Body of pancreas (tissue), 4 donors: ENCODE measurements around the gene GARS1. TPM values are rescaled to one million over a fixed set of nuclear protein-coding genes. Genes with fewer than 3 reads are reported as not detected.

Source experiments
- ATAC-seq: fragments of 150-250 bp; one replicate; pipeline ENCODE4 v1.9.1; 2016
- DNase-seq, 4 donors: peaks; one replicate each; pipeline ENCODE4 v3.0.0-alpha.2; 2019
- H3K27ac ChIP-seq, 4 donors: fragments of 200-600 bp; sonication (generic); 1 replicate in 3 of 4; 2 replicates in 1 of 4; pipeline versions ENCODE4 v1.5.1 to v1.6.1; 2016 to 2019; ENCODE audit warnings: mild to moderate bottlenecking in 1 of 4, mixed read lengths in 1 of 4, moderate library complexity in 1 of 4
- H3K27me3 ChIP-seq, 2 donors: fragments of 200-600 bp; sonication (generic); one replicate each; pipeline ENCODE4 v1.6.0; 2016; ENCODE audit warnings: mild to moderate bottlenecking in 1 of 2
- H3K36me3 ChIP-seq, 2 donors: fragments of 200-600 bp; sonication (generic); replicated peaks in 1 of 2; 2 replicates each; pipeline ENCODE4 v1.5.1; 2016; ENCODE audit warnings: low read depth in 2 of 2; ENCODE audit not compliant: insufficient read depth in 1 of 2
- H3K4me1 ChIP-seq: fragments of 200-600 bp; sonication (generic); one replicate; pipeline ENCODE4 v1.6.0; 2016
- H3K4me3 ChIP-seq, 2 donors: fragments of 200-600 bp; sonication (generic); 1 replicate in 1 of 2; 2 replicates in 1 of 2; pipeline ENCODE4 v1.5.1; 2016 to 2019
- H3K9me3 ChIP-seq, 3 donors: fragments of 200-600 bp; sonication (generic); 1 replicate in 2 of 3; 2 replicates in 1 of 3; pipeline ENCODE4 v1.5.1; 2016
- POLR2A ChIP-seq, 3 donors: fragments of 450-650 bp; IDR thresholded peaks; one replicate each; pipeline ENCODE4 v1.6.1; 2016; ENCODE audit warnings: antibody characterized with exemption in 3 of 3, mild to moderate bottlenecking in 2 of 3
- WGBS, 2 donors: methylation state at CpG; one replicate each; pipeline ENCODE4 v1.1.5; 2017; 5-methylcytosine and 5-hydroxymethylcytosine counted together
- intact Hi-C: fragments of 100-400 bp; cut with DNase I; formaldehyde crosslinking; loops from one replicate; pipeline ENCODE4 v1.15.1; 2023
- total RNA-seq, 2 donors: library from RNA; depleted of rRNA; stranded (reverse); fragments of >200 nt; gene quantifications; one replicate each; pipeline ENCODE4 v1.1.0, GENCODE V29; 2016
- TF ChIP-seq, protein P1 (sequence below), 7 experiments: fragments of 450-650 bp in 4 of 7; fragments of 200-600 bp in 3 of 7; sonication (generic) in 3 of 7; IDR thresholded peaks; one replicate each; pipeline ENCODE4 v1.5.1; 2016 to 2019; ENCODE audit warnings: antibody characterized with exemption in 7 of 7

Gene GARS1
- total RNA-seq, 2 donors from 2014 or later = 43.1 to 70.9 TPM

DNA sequence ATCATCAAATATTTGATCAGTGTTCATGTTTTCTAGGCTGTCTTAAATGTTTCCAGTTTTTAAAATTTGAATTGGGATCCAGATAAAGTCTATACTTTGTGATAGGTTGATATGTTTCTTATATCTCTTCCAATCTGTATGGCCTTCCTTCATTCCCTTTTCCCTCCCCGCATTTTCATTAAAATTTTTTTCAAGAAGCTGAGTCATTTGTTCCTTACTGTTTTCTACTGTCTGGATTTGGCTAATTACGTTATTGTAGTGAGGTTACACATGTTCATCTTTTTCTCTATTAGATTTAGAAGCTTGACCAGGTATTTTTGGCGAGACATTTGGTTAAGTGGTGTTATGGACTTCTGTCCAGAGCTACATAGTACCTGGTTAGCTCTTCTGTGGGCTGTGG lies 11.2 kb downstream of the GARS1 start:
- Histone ChIP-seq H3K4me3 (no peak overlapping the region), H3K9me3 (no peaks in the 10 kb centered on the region), H3K27me3 (no peaks in the 10 kb centered on the region), H3K27ac (no peak overlapping the region), H3K4me1 (no peaks in the 10 kb centered on the region), H3K36me3 (peaks cover 0 to 15% of the 10 kb centered on the region in 2 donors)
- 91 to 94% methylated on average over 3 of the region's 3 CpGs for WGBS, 2 donors
- TF ChIP-seq POLR2A (IDR thresholded peaks at IDR 0.05) = no peak
- TF ChIP-seq, protein P1, sequence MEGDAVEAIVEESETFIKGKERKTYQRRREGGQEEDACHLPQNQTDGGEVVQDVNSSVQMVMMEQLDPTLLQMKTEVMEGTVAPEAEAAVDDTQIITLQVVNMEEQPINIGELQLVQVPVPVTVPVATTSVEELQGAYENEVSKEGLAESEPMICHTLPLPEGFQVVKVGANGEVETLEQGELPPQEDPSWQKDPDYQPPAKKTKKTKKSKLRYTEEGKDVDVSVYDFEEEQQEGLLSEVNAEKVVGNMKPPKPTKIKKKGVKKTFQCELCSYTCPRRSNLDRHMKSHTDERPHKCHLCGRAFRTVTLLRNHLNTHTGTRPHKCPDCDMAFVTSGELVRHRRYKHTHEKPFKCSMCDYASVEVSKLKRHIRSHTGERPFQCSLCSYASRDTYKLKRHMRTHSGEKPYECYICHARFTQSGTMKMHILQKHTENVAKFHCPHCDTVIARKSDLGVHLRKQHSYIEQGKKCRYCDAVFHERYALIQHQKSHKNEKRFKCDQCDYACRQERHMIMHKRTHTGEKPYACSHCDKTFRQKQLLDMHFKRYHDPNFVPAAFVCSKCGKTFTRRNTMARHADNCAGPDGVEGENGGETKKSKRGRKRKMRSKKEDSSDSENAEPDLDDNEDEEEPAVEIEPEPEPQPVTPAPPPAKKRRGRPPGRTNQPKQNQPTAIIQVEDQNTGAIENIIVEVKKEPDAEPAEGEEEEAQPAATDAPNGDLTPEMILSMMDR (IDR thresholded peaks at IDR 0.05) = no peak
- intact Hi-C loops = no loop called here
- no peak for ATAC-seq
- DNase-seq = no peak

DNA sequence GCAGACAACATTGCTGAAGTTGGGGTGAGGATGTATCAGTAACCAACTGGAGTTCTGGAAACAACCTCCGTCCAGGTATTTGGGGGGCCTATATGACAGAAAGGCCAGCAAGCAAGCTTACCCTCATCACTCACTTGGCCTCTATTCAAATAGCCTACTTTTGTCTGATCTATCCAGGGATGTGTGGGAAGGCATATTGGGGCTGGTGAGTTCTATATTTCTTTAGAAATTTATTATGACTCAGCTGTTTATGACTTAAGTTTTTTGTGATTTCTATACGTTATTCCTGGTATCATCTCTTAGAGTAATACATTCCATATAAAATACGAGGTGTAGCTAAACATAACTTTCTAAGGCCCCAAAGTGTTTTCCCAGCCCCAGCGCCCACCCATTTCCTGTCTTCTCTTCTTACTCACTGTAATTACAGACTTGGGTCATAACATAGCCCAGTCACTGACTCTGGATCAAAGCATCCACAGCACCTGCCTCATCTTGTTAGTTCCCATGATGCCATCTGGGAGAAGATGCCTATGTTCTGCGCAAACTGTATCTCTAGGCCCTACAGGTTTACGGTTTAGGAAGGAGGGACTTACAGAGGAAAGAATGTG lies 18.1 kb downstream of the GARS1 start:
- TF ChIP-seq, protein P1 (IDR thresholded peaks at IDR 0.05) = no peak
- TF ChIP-seq POLR2A (IDR thresholded peaks at IDR 0.05) = no peak
- Histone ChIP-seq H3K27me3 (no peaks in the 10 kb centered on the region), H3K4me3 (no peak overlapping the region), H3K4me1 (peaks cover 7% of the 10 kb centered on the region), H3K27ac (no peak overlapping the region), H3K9me3 (no peaks in the 10 kb centered on the region), H3K36me3 (peaks cover 0 to 12% of the 10 kb centered on the region in 2 donors)
- WGBS, 2 donors = 84 to 87% methylated on average over 6 of the region's 6 CpGs
- ATAC-seq (no peak), DNase-seq (no peak)
- intact Hi-C loops = no loop called here

DNA sequence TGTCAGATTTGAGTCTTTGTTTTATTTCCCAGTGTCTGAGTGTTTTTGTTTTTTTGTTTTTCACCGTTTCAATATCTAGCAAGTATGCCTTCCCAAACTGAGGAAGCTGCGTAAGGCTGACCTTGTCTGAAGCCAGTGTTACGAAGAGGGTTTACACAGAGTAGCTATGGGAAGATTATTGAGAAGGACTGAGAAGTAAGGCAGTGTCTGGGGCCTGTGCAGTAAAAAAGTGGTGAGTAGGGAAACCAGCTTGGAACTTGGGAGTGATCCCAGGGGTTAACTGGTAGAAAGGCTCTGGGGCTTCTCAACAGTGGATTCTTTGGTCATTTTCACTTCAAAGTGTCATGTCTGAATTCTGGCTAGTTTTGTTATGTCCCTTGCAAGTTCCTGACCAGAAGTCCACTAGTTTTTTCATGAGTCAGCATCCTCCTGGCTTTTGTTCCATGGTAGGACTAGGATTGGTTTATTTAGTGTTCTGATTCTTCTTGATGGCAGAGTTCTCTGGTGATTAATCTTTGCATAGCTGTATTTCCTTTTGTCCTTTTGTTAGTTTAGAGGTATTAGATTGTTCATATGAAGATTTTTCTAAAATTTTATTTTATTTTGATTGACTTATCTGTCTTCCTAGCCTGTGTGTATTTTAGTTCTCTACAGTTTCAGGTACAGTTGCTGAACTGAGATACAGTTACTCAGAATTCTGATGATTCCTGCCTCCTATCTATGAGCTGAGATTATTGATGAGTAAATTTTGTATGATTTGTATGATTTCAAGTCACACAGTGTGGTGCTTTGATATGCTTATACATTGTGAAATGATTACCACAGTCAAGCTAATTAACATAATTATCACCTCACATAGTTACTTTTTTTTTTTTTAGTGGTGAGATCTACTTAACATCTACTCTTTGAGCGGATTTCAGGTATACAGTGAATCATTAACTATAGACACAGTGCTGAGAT lies 19.0 kb downstream of the GARS1 start:
- Histone ChIP-seq H3K36me3 (peaks cover 0 to 12% of the 10 kb centered on the region in 2 donors), H3K4me3 (no peak overlapping the region), H3K27ac (no peak overlapping the region), H3K9me3 (no peaks in the 10 kb centered on the region), H3K4me1 (peaks cover 7% of the 10 kb centered on the region), H3K27me3 (no peaks in the 10 kb centered on the region)
- ATAC-seq (no peak), DNase-seq (no peak)
- intact Hi-C loops = no loop called here
- no peak for TF ChIP-seq POLR2A (IDR thresholded peaks at IDR 0.05)
- TF ChIP-seq, protein P1 (IDR thresholded peaks at IDR 0.05) = no peak
- WGBS, 2 donors = 76 to 86% methylated on average over 4 of the region's 4 CpGs

DNA sequence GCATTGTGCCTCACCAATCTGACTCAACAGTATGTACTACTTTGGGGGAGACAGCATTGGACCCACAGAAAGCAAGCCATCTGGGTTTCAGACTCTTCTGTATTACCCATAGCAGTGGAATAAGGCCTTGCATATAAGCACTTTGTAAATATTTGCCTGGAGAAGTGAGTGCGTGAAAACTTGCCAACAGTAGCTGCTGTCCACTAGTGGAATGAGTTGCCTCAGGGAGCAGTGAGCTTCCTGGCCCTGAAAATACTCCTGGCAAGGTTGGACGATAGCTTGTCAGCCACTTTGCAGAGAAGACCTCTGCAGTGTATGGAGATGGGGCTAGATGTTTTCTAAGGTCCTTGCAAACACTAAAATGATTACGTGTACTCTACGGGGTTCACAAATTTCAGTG lies 21.6 kb downstream of the GARS1 start:
- H3K9me3 ChIP-seq = no peaks in the 10 kb centered on the region
- H3K4me3 ChIP-seq = no peak overlapping the region
- peaks cover 7% of the 10 kb centered on the region for H3K4me1 ChIP-seq
- DNase-seq (peak in 3 of 4 donors; percentile 21 to 62 (median 40)), ATAC-seq (no peak)
- TF ChIP-seq POLR2A (IDR thresholded peaks at IDR 0.05) = no peak
- TF ChIP-seq, protein P1 (IDR thresholded peaks at IDR 0.05) = no peak
- H3K27ac ChIP-seq = peak overlapping the region in 1 of 4 donors; percentile 0
- H3K27me3 ChIP-seq = no peaks in the 10 kb centered on the region
- WGBS, 2 donors = 60 to 67% methylated on average over 4 of the region's 4 CpGs
- peaks cover 0 to 13% of the 10 kb centered on the region in 2 donors for H3K36me3 ChIP-seq
- intact Hi-C loops = no loop called here
